RWPE2 (cell line): ENCODE measurements around the gene CEMIP.
"Not testable (repeated sequence)": the region's sequence is repeated elsewhere in the genome, so short reads cannot be mapped to it uniquely, and the experiment has no call there.

Experiments used
- ATAC-seq: fragments of 200-7000 bp; cut with Tn5 transposase; 3 replicates; pipeline ENCODE4 v1.9.1; 2021; ENCODE audit warnings: low read depth
- DNase-seq: peaks from one replicate; pipeline ENCODE4 v3.0.0-alpha.2; 2020; ENCODE audit warnings: low spot score
- H3K27ac ChIP-seq: fragments of 450-650 bp; 2 replicates; pipeline ENCODE4 v1.5.1; 2017; ENCODE audit warnings: mild to moderate bottlenecking; ENCODE audit not compliant: poor library complexity, severe bottlenecking
- H3K27me3 ChIP-seq: fragments of 250-450 bp; sonication (Bioruptor Pico); 2 replicates; pipeline ENCODE4 v1.5.1; 2021; ENCODE audit warnings: mild to moderate bottlenecking, moderate library complexity; ENCODE audit not compliant: insufficient read depth, poor library complexity, severe bottlenecking
- H3K36me3 ChIP-seq: fragments of 250-450 bp; sonication (Bioruptor Pico); 2 replicates; pipeline ENCODE4 v1.5.1; 2020; ENCODE audit warnings: low read depth, mild to moderate bottlenecking, moderate library complexity
- H3K4me1 ChIP-seq: fragments of 250-450 bp; sonication (Bioruptor Pico); 2 replicates; pipeline ENCODE4 v1.5.1; 2021; ENCODE audit warnings: mild to moderate bottlenecking, moderate library complexity; ENCODE audit not compliant: insufficient read depth, poor library complexity, severe bottlenecking
- H3K4me3 ChIP-seq: fragments of 250-450 bp; sonication (Bioruptor Pico); 2 replicates; pipeline ENCODE4 v1.5.1; 2021; ENCODE audit warnings: mild to moderate bottlenecking, moderate library complexity; ENCODE audit not compliant: severe bottlenecking
- H3K9me3 ChIP-seq: fragments of 250-450 bp; sonication (Bioruptor Pico); 2 replicates; pipeline ENCODE4 v1.5.1; 2021; ENCODE audit warnings: mild to moderate bottlenecking, moderate library complexity; ENCODE audit not compliant: severe bottlenecking
- TF ChIP-seq, protein P1 (sequence below): fragments of 450-650 bp; IDR thresholded peaks from one replicate; pipeline ENCODE4 v1.5.1; 2017; ENCODE audit warnings: mild to moderate bottlenecking, moderate library complexity; ENCODE audit not compliant: poor library complexity, severe bottlenecking

The CEMIP gene

DNA sequence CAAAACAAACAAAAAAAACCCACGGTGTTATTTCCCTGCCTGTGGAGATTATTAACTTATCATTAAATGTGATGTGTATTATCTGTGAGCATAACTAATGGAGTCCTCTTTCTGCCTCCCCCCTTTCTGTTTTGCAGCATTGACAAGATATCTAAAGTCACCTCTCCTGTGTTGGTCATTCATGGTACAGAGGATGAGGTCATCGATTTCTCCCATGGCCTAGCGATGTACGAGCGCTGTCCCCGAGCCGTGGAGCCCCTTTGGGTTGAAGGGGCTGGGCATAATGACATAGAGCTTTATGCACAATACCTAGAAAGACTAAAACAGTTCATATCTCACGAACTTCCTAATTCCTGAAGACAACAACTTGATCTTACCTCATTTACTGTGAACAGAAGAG lies 25.2 kb upstream of the CEMIP start:
- H3K4me3 ChIP-seq, result no peak overlapping the region
- peaks cover 2% of the 10 kb centered on the region for H3K9me3 ChIP-seq
- ATAC-seq, result no peak
- no peaks in the 10 kb centered on the region for H3K4me1 ChIP-seq
- no peak for DNase-seq
- no peaks in the 10 kb centered on the region for H3K27me3 ChIP-seq
- H3K27ac ChIP-seq, result no peak overlapping the region
- peaks cover 68% of the 10 kb centered on the region for H3K36me3 ChIP-seq
- TF ChIP-seq, protein P1, sequence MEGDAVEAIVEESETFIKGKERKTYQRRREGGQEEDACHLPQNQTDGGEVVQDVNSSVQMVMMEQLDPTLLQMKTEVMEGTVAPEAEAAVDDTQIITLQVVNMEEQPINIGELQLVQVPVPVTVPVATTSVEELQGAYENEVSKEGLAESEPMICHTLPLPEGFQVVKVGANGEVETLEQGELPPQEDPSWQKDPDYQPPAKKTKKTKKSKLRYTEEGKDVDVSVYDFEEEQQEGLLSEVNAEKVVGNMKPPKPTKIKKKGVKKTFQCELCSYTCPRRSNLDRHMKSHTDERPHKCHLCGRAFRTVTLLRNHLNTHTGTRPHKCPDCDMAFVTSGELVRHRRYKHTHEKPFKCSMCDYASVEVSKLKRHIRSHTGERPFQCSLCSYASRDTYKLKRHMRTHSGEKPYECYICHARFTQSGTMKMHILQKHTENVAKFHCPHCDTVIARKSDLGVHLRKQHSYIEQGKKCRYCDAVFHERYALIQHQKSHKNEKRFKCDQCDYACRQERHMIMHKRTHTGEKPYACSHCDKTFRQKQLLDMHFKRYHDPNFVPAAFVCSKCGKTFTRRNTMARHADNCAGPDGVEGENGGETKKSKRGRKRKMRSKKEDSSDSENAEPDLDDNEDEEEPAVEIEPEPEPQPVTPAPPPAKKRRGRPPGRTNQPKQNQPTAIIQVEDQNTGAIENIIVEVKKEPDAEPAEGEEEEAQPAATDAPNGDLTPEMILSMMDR, result no peak

DNA sequence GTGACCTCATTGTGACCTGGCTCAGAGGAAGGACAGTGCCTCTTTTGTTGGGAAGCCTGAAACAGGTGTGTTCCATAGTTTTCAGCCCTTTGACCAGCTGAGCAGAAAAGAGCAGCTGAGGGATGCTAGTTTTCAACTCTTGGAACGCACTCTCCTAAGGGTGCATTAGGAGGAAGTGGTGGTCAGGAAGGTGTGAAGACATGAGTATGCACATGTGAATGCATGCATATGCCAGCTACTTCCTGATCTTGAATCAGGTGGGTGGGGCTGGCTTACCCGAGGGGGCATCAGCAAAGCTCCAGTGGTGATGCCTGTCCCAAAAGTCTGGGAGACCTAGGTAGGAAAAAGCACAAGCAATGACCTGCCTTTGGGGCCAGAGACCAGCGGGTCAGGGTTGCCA lies 23.3 kb upstream of the CEMIP start:
- TF ChIP-seq, protein P1, result no peak
- Histone ChIP-seq H3K27ac (no peak overlapping the region), H3K9me3 (peaks cover 2% of the 10 kb centered on the region), H3K27me3 (no peaks in the 10 kb centered on the region), H3K36me3 (peaks cover 49% of the 10 kb centered on the region), H3K4me3 (no peak overlapping the region), H3K4me1 (no peaks in the 10 kb centered on the region)
- DNase-seq (no peak), ATAC-seq (no peak; the same call in 2 of the 3 replicates)

DNA sequence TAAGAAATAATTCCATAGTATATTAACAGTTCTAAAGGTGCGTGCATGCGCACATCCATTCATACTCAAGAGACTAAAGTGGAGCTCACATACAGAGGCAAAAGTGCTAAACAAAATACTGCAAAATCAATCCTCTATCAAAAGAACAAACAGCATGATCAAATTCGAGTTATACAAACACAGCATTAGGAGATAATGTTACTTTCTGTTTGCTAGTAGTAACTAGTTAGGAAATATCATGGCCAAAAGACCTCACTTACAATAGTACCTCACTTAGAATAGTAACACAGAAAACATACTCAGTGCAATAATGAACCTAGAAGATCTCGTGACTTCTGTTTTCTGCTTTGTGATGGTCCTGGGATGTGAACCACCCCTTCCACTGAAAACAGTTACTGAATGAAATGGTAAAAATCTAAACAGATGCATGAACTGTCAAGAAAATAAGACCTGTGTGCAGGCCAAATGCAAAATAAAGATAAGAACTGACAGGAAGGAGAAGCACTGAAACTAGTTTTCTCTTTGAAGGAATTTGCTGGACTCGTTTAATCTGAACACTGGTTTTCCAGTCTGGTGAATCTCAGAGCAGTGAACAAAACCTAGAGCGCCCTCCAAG lies 20.9 kb upstream of the CEMIP start:
- no peaks in the 10 kb centered on the region for H3K4me1 ChIP-seq
- H3K27ac ChIP-seq, result no peak overlapping the region
- peaks cover 2% of the 10 kb centered on the region for H3K9me3 ChIP-seq
- DNase-seq, result no peak
- TF ChIP-seq, protein P1, result no peak
- ATAC-seq, result no peak
- H3K36me3 ChIP-seq, result peaks cover 26% of the 10 kb centered on the region
- H3K4me3 ChIP-seq, result no peak overlapping the region
- no peaks in the 10 kb centered on the region for H3K27me3 ChIP-seq

DNA sequence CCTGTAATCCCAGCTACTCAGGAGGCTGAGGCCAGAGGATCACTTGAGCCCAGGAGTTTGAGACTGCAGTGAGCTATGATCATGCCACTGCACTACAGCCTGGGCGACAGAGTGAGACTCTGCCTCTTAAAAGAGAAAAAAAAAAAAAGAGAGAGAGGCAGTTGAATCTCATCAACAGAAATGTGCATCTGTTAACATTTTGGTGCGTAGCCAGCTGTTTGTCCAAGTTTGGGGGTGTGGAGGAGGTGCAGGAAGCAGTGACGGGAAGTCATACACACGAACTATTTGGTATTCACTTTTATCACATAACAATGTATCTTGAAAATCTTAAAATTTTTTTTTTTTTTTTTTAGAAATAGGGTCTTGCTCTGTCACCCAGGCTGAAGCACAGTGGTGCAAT lies 18.2 kb upstream of the CEMIP start:
- H3K36me3 ChIP-seq, result peaks cover under 1% of the 10 kb centered on the region; the same call in 1 of the 2 replicates
- DNase-seq (no peak), ATAC-seq (no peak)
- peaks cover 2% of the 10 kb centered on the region for H3K9me3 ChIP-seq
- no peak overlapping the region for H3K27ac ChIP-seq
- TF ChIP-seq, protein P1, result no peak
- H3K4me1 ChIP-seq, result no peaks in the 10 kb centered on the region
- H3K4me3 ChIP-seq, result no peak overlapping the region
- no peaks in the 10 kb centered on the region for H3K27me3 ChIP-seq

DNA sequence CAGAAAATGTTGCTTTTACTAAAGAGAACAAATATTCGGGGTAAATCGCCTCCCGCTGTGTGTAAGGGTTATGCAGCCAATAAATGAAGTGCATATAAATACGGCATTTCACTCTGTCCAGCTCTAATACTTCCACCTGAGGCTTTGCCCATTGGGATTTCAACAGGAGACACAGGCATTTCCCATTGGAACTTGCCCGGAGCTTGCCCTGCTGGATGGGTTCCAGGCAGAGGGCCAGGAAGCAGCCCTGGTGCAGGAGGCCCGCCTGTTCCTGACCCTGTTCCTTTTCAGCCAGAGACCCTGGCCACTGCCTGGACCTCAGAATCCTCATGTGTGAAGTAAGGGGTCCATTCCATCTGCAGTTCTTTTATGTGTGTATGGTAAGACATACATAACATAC lies 17.4 kb upstream of the CEMIP start:
- TF ChIP-seq, protein P1, result no peak
- DNase-seq, result no peak

DNA sequence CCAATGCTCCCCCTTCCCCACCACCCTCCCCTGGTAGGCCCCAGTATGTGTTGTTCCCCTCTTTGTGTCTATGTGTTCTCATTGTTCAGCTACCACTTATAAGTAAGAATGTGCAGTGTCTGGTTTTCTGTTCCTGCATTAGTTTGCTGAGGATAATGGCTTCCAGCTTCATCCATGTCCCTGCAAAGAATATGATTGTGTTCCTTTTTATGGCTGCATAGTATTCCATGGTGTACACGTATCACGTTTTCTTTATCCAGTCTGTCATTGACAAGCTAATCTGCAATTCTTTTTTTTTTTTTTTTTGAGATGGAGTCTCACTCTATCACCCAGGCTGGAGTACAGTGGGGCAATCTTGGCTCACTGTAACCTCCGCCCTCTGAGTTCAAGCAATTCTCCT lies 15.9 kb upstream of the CEMIP start:
- not testable (repeated sequence) for H3K9me3 ChIP-seq, H3K27ac ChIP-seq, H3K4me1 ChIP-seq, H3K4me3 ChIP-seq, H3K27me3 ChIP-seq, ATAC-seq, DNase-seq, H3K36me3 ChIP-seq

More for the DNA sequence above, 17.4 kb upstream of the CEMIP start:
- Histone ChIP-seq H3K36me3 (no peaks in the 10 kb centered on the region), H3K4me1 (no peaks in the 10 kb centered on the region), H3K27ac (no peak overlapping the region), H3K9me3 (peaks cover 2% of the 10 kb centered on the region), H3K4me3 (no peak overlapping the region), H3K27me3 (no peaks in the 10 kb centered on the region)
- no peak for ATAC-seq
